Measurements from ENCODE around the gene SEC23A. TPM values are rescaled to one million over a fixed set of nuclear protein-coding genes. Genes with fewer than 3 reads are reported as not detected.
"Not testable (repeated sequence)": the region's sequence is repeated elsewhere in the genome, so short reads cannot be mapped to it uniquely, and the experiment has no call there.

SEC23A gene
- total and polyA plus RNA-seq, 2 of the 13 experiments (the other 11 are each of a cell fraction or from before 2014, with no cell fraction given): 403 to 887 TPM

- TF ChIP-seq, protein P1, sequence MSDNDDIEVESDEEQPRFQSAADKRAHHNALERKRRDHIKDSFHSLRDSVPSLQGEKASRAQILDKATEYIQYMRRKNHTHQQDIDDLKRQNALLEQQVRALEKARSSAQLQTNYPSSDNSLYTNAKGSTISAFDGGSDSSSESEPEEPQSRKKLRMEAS (IDR thresholded peaks at IDR 0.05): peak; percentile 27; the same call in 1 of the 2 replicates
- TF ChIP-seq RFXAP (CRISPR knock-in tag; IDR thresholded peaks at IDR 0.05; ENCODE audit: borderline replicate concordance) (0 out of 2 replicates have a peak, but pooled peaks have one; percentile 30), ZNF317 (CRISPR knock-in tag; IDR thresholded peaks at IDR 0.05) (0 out of 2 replicates have a peak, but pooled peaks have one; percentile 65), NONO (CRISPR knock-in tag; conservative IDR thresholded peaks at IDR 0.05) (peak; percentile 61), ZNF598 (CRISPR knock-in tag; IDR thresholded peaks at IDR 0.05; ENCODE audit: borderline replicate concordance) (peak; percentile 70; the same call in 1 of the 2 replicates), MXD3 (CRISPR knock-in tag; IDR thresholded peaks at IDR 0.05) (peak; percentile 76), BORCS8-MEF2B (CRISPR knock-in tag; IDR thresholded peaks at IDR 0.05) (peak; percentile 93), ZNF639 (CRISPR knock-in tag; conservative IDR thresholded peaks at IDR 0.05) (peak; percentile 55; the same call in 1 of the 2 replicates), ZBTB38 (CRISPR knock-in tag; IDR thresholded peaks at IDR 0.05) (peak; percentile 90), TBX3 (IDR thresholded peaks at IDR 0.05; ENCODE audit: borderline replicate concordance) (peak; percentile 59; the same call in 1 of the 2 replicates), ZNF205 (CRISPR knock-in tag; IDR thresholded peaks at IDR 0.05) (peak; percentile 43; the same call in 1 of the 2 replicates), ZNF367 (CRISPR knock-in tag; IDR thresholded peaks at IDR 0.05; ENCODE audit: borderline replicate concordance) (peak; percentile 45; the same call in 1 of the 2 replicates), ZNF547 (CRISPR knock-in tag; IDR thresholded peaks at IDR 0.05) (peak; percentile 84; the same call in 1 of the 2 replicates), FOXA1 (IDR thresholded peaks at IDR 0.05) (peak; percentile 62), FOXA1 (CRISPR knock-in tag; IDR thresholded peaks at IDR 0.05) (peak; percentile 91), ZNF263 (CRISPR knock-in tag; IDR thresholded peaks at IDR 0.05) (peak; percentile 49; the same call in 1 of the 2 replicates), SP2 (CRISPR knock-in tag; IDR thresholded peaks at IDR 0.05) (0 out of 2 replicates have a peak, but pooled peaks have one; percentile 29), TFAP4 (IDR thresholded peaks at IDR 0.05; ENCODE audit: borderline replicate concordance, low read depth) (peak; percentile 36; the same call in 1 of the 2 replicates)
- not testable (repeated sequence) for TF ChIP-seq NONO (IDR thresholded peaks at IDR 0.05)
- TF ChIP-seq, protein P2, sequence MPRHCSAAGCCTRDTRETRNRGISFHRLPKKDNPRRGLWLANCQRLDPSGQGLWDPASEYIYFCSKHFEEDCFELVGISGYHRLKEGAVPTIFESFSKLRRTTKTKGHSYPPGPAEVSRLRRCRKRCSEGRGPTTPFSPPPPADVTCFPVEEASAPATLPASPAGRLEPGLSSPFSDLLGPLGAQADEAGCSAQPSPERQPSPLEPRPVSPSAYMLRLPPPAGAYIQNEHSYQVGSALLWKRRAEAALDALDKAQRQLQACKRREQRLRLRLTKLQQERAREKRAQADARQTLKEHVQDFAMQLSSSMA (CRISPR knock-in tag; IDR thresholded peaks at IDR 0.05): peak; percentile 94
- TF ChIP-seq, protein P3, sequence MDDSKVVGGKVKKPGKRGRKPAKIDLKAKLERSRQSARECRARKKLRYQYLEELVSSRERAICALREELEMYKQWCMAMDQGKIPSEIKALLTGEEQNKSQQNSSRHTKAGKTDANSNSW (CRISPR knock-in tag; IDR thresholded peaks at IDR 0.05; ENCODE audit: borderline replicate concordance): 0 out of 2 replicates have a peak, but pooled peaks have one; percentile 18
- TF ChIP-seq, protein P4, sequence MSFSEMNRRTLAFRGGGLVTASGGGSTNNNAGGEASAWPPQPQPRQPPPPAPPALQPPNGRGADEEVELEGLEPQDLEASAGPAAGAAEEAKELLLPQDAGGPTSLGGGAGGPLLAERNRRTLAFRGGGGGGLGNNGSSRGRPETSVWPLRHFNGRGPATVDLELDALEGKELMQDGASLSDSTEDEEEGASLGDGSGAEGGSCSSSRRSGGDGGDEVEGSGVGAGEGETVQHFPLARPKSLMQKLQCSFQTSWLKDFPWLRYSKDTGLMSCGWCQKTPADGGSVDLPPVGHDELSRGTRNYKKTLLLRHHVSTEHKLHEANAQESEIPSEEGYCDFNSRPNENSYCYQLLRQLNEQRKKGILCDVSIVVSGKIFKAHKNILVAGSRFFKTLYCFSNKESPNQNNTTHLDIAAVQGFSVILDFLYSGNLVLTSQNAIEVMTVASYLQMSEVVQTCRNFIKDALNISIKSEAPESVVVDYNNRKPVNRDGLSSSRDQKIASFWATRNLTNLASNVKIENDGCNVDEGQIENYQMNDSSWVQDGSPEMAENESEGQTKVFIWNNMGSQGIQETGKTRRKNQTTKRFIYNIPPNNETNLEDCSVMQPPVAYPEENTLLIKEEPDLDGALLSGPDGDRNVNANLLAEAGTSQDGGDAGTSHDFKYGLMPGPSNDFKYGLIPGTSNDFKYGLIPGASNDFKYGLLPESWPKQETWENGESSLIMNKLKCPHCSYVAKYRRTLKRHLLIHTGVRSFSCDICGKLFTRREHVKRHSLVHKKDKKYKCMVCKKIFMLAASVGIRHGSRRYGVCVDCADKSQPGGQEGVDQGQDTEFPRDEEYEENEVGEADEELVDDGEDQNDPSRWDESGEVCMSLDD (CRISPR knock-in tag; IDR thresholded peaks at IDR 0.05; ENCODE audit: borderline replicate concordance): 0 out of 2 replicates have a peak, but pooled peaks have one; percentile 61
Measured at GRCh38 chr14:39017096-39018016, 85.7 kb downstream of the SEC23A start (continued).
